Measurements from ENCODE around the gene BABAM1. TPM values are rescaled to one million over a fixed set of nuclear protein-coding genes. Genes with fewer than 3 reads are reported as not detected.

The BABAM1 gene
- total RNA-seq, 4 donors from 2014 or later: 72.2 to 92.3 (median 82.5) TPM

DNA sequence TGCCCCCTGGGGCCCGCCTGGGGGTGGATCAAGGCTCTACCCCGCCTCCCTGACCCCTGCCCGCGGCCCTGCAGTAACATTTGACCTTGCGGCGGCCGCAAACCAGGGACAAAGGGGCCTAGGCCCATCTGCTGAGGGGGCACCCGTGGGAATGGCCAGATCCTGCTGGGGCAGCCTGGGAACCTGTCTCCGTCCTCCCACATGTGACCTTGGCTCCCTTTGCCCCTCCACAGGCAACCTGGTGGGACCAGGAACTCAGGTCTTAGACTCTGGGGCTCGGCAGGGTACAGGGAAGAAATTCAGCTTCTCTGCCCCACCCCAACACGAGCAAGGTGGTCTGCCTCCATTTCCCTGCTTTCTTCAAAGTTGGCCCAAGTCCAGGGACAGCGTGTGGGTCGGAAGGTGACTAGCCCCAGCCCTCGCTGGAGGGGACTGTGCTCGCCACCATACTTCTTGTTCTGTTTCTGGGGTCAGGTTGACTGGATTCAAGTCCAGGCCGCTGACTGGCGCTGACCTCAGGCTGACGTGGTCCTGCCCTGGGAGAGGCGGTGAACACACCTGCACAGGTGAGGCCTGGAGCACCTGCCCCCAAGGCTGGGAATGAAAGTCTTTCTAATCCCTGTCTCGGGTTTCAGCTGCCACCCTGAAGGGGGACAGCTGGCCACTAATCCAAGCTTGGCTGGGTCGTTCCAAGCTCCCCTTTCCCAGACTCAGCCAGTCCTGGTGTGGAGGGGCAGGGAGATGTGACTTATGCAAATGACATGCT, 19.0 kb upstream of the BABAM1 start:
- no peak for DNase-seq (ENCODE audit: extremely low spot score)
- Histone ChIP-seq H3K4me3 (no peak overlapping the region), H3K4me1 (peaks cover 15 to 36% (median 27%) of the 10 kb centered on the region in 4 donors), H3K36me3 (peaks cover 0 to 19% (median 2%) of the 10 kb centered on the region in 4 donors), H3K9me3 (no peaks in the 10 kb centered on the region), H3K27ac (replicated peaks in 1 of 4) (peak overlapping the region in 1 of 4 donors; percentile 14), H3K27me3 (no peaks in the 10 kb centered on the region)
- 76% methylated on average over 13 of the region's 21 CpGs for WGBS
- no peak for TF ChIP-seq POLR2AphosphoS5 (IDR thresholded peaks at IDR 0.05)
- TF ChIP-seq, protein P1, sequence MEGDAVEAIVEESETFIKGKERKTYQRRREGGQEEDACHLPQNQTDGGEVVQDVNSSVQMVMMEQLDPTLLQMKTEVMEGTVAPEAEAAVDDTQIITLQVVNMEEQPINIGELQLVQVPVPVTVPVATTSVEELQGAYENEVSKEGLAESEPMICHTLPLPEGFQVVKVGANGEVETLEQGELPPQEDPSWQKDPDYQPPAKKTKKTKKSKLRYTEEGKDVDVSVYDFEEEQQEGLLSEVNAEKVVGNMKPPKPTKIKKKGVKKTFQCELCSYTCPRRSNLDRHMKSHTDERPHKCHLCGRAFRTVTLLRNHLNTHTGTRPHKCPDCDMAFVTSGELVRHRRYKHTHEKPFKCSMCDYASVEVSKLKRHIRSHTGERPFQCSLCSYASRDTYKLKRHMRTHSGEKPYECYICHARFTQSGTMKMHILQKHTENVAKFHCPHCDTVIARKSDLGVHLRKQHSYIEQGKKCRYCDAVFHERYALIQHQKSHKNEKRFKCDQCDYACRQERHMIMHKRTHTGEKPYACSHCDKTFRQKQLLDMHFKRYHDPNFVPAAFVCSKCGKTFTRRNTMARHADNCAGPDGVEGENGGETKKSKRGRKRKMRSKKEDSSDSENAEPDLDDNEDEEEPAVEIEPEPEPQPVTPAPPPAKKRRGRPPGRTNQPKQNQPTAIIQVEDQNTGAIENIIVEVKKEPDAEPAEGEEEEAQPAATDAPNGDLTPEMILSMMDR (IDR thresholded peaks at IDR 0.05): no peak
- TF ChIP-seq EP300 (IDR thresholded peaks at IDR 0.05): no peak
- TF ChIP-seq POLR2A (IDR thresholded peaks at IDR 0.05; ENCODE audit: low read depth): no peak
- intact Hi-C loops (cut with DNase I): no loop called here

DNA sequence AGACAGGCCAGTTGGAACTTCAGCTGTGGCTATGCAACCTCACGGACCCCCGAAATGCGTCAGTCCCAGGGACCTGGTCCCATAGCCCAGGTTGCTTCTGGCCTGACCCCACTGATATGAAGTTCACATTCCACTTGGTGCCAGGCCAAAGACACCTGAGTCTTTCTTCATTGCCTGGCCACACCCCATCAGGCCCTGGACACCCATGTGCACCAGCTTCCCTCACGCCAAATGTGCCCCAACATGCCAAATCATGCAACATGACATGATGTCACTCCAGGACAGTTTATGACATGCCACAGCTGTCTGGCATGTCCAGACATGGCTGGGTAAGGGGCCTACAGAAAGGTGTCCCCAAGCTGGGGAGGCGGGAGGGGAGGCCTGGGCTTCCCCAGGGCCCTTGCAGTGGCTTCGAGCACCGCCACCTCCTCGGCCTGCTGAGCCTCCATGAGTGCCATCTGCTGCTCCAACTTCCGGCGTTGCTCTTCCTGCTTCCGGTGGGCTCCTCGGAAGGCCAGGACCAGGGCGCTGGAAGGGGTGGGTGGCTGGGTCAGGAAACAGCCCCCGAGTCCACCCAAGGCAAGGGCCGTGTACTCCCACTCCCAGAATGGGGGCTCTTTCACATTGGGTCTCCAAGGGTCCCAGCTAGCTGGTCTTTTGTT, 17.2 kb upstream of the BABAM1 start:
- intact Hi-C loops (cut with DNase I): no loop called here
- Histone ChIP-seq H3K4me1 (peaks cover 10 to 19% (median 14%) of the 10 kb centered on the region in 4 donors), H3K27me3 (no peaks in the 10 kb centered on the region), H3K4me3 (no peak overlapping the region), H3K9me3 (no peaks in the 10 kb centered on the region), H3K27ac (replicated peaks in 1 of 4) (no peak overlapping the region), H3K36me3 (peaks cover 0 to 25% (median 2%) of the 10 kb centered on the region in 4 donors)
- DNase-seq (ENCODE audit: extremely low spot score): no peak
- 89% methylated on average over 8 of the region's 15 CpGs for WGBS
- TF ChIP-seq POLR2AphosphoS5 (IDR thresholded peaks at IDR 0.05) (no peak), POLR2A (IDR thresholded peaks at IDR 0.05; ENCODE audit: low read depth) (no peak)

DNA sequence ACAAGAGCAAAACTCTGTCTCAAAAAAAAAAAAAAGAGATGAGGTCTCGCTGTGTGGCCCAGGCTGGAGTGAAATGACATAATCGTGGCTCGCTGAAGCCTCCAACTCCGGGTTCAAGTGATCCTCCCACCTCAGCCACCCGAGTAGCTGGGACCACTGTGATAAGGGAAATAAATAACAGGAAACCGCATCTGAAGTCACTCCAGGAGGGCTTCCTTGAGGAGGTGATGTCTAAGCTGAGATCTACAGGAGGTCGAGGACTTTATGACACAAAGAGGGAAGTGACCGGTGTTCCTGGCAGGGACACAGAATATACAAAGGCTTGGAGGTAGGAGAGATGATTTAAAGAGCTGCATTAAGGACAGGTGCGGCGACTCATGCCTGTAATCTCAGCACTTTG, 12.6 kb upstream of the BABAM1 start:
- DNase-seq (ENCODE audit: extremely low spot score): no peak
- H3K9me3 ChIP-seq: peaks cover 0 to 6% (median 2%) of the 10 kb centered on the region in 4 donors
- no peaks in the 10 kb centered on the region for H3K4me1 ChIP-seq
- H3K4me3 ChIP-seq: no peak overlapping the region
- no peak overlapping the region for H3K27ac ChIP-seq (replicated peaks in 1 of 4)
- H3K27me3 ChIP-seq: no peaks in the 10 kb centered on the region
- peaks cover 0 to 61% (median 5%) of the 10 kb centered on the region in 4 donors for H3K36me3 ChIP-seq
- intact Hi-C loops (cut with DNase I): no loop called here
- TF ChIP-seq, protein P1 (IDR thresholded peaks at IDR 0.05): no peak
- no peak for TF ChIP-seq POLR2A (IDR thresholded peaks at IDR 0.05; ENCODE audit: low read depth)
- no peak for TF ChIP-seq POLR2AphosphoS5 (IDR thresholded peaks at IDR 0.05)
- TF ChIP-seq EP300 (IDR thresholded peaks at IDR 0.05): no peak
- WGBS: 89% methylated on average over 10 of the region's 10 CpGs

DNA sequence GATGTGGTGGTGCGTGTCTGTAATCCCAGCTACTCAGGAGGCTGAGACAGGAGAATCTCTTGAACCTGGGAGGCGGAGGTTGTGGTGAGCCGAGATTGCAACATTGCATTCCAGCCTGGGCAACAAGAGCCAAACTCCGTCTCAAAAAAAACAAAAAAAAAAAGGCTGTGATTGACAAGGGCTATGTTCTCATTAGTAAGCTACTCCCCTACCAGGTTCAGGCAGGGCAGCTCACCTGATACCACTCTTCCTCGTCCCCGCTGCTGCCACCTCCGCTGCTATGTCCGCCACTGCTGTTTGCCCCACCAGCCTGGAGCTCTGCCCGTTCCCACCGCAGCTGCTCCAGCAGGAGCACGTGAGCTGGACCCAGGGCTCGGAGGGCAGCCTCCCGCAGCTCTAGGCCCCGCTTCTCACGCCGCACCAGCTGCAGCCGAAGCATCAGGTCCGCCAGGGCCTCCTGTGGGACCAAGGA, 12.1 kb upstream of the BABAM1 start:
- WGBS: 82% methylated on average over 8 of the region's 18 CpGs
- H3K4me3 ChIP-seq: no peak overlapping the region
- no peak overlapping the region for H3K27ac ChIP-seq (replicated peaks in 1 of 4)
- peaks cover 0 to 62% (median 5%) of the 10 kb centered on the region in 4 donors for H3K36me3 ChIP-seq
- intact Hi-C loops (cut with DNase I): no loop called here
- no peak for DNase-seq (ENCODE audit: extremely low spot score)
- no peak for TF ChIP-seq POLR2A (IDR thresholded peaks at IDR 0.05; ENCODE audit: low read depth)
- no peak for TF ChIP-seq EP300 (IDR thresholded peaks at IDR 0.05)
- TF ChIP-seq, protein P1 (IDR thresholded peaks at IDR 0.05): no peak
- no peak for TF ChIP-seq POLR2AphosphoS5 (IDR thresholded peaks at IDR 0.05)
- H3K9me3 ChIP-seq: peaks cover 0 to 10% (median 2%) of the 10 kb centered on the region in 4 donors
- no peaks in the 10 kb centered on the region for H3K4me1 ChIP-seq
- no peaks in the 10 kb centered on the region for H3K27me3 ChIP-seq

DNA sequence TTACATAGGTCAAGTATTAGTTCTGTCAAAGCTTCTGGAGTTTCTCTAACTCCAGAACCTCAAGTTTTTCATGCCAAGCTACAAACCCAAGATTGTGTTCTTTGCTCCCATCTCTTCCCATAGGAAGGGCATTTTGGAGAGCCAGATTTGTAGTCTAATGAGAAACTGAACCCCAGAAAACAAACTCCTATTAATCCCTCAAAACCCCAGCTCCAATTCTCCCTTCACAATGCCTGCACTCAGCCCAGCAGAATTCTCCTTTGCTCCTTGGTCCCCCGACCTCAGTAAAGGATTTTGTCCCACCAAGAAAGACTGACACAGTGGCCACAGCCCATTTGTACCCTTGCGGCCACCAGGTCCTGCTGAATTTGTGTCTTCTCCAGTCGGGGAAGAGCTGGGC, 11.1 kb upstream of the BABAM1 start:
- H3K4me1 ChIP-seq: no peaks in the 10 kb centered on the region
- 76% methylated on average over 3 of the region's 3 CpGs for WGBS
- no peak overlapping the region for H3K27ac ChIP-seq (replicated peaks in 1 of 4)
- H3K36me3 ChIP-seq: peaks cover 0 to 61% (median 5%) of the 10 kb centered on the region in 4 donors
- intact Hi-C loops (cut with DNase I): no loop called here
- TF ChIP-seq EP300 (IDR thresholded peaks at IDR 0.05) (no peak), POLR2AphosphoS5 (IDR thresholded peaks at IDR 0.05) (no peak), POLR2A (IDR thresholded peaks at IDR 0.05; ENCODE audit: low read depth) (no peak)
- TF ChIP-seq, protein P1 (IDR thresholded peaks at IDR 0.05): no peak
- no peak overlapping the region for H3K4me3 ChIP-seq
- DNase-seq (ENCODE audit: extremely low spot score): no peak
- H3K27me3 ChIP-seq: no peaks in the 10 kb centered on the region
- H3K9me3 ChIP-seq: peaks cover 0 to 10% (median 2%) of the 10 kb centered on the region in 4 donors
